SK-N-SH (cell line): ENCODE results near the gene TRIM5.

Experiments
- JUND ChIP-seq: IDR thresholded peaks from 2 replicates; pipeline ENCODE4 v1.4.0; 2012
- RCOR1 ChIP-seq: fragments of 150-350 bp; IDR thresholded peaks from 2 replicates; pipeline ENCODE4 v1.6.1; 2017; ENCODE audit warnings: antibody characterized with exemption, low read length
- TAF1 ChIP-seq: IDR thresholded peaks from 2 replicates; pipeline ENCODE4 v1.6.1; 2012; ENCODE audit warnings: low read depth, mild to moderate bottlenecking, low read length, moderate library complexity, borderline replicate concordance
- ZBTB33 ChIP-seq: IDR thresholded peaks from 2 replicates; pipeline ENCODE4 v1.4.0; 2012; ENCODE audit warnings: low read depth, borderline replicate concordance
- TF ChIP-seq, protein P1 (sequence below): fragments of 150-350 bp; IDR thresholded peaks from 2 replicates; pipeline ENCODE4 v1.6.1; 2016; ENCODE audit warnings: mild to moderate bottlenecking, low read depth, low read length
- TF ChIP-seq, protein P2 (sequence below): fragments of 200-600 bp; sonication (generic); IDR thresholded peaks from 2 replicates; pipeline ENCODE4 v1.6.1; 2017; ENCODE audit warnings: antibody characterized with exemption, mild to moderate bottlenecking, moderate library complexity

DNA sequence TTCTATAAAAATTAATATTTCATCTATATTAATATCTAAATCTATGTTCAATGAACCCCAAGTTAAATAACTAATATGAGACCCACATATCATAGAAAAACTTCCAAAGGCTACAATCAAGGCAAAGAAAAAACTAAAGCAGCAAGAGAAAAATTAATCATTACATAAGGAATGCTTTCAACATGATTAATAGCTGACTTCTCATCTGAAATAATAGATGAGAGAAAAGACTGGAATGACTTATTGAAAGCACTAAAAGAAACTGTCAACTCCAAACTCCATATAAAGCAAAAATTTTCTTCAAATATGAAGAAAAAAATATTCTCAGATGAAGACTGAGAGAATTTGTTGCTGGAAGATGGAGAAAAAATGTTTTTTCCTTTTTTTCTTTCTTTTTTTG lies 13.0 kb downstream of the TRIM5 start:
- TF ChIP-seq, protein P1, sequence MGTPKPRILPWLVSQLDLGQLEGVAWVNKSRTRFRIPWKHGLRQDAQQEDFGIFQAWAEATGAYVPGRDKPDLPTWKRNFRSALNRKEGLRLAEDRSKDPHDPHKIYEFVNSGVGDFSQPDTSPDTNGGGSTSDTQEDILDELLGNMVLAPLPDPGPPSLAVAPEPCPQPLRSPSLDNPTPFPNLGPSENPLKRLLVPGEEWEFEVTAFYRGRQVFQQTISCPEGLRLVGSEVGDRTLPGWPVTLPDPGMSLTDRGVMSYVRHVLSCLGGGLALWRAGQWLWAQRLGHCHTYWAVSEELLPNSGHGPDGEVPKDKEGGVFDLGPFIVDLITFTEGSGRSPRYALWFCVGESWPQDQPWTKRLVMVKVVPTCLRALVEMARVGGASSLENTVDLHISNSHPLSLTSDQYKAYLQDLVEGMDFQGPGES = no peak
- peak; percentile 11; the same call in 1 of the 2 replicates for TF ChIP-seq JUND
- TF ChIP-seq, protein P2, sequence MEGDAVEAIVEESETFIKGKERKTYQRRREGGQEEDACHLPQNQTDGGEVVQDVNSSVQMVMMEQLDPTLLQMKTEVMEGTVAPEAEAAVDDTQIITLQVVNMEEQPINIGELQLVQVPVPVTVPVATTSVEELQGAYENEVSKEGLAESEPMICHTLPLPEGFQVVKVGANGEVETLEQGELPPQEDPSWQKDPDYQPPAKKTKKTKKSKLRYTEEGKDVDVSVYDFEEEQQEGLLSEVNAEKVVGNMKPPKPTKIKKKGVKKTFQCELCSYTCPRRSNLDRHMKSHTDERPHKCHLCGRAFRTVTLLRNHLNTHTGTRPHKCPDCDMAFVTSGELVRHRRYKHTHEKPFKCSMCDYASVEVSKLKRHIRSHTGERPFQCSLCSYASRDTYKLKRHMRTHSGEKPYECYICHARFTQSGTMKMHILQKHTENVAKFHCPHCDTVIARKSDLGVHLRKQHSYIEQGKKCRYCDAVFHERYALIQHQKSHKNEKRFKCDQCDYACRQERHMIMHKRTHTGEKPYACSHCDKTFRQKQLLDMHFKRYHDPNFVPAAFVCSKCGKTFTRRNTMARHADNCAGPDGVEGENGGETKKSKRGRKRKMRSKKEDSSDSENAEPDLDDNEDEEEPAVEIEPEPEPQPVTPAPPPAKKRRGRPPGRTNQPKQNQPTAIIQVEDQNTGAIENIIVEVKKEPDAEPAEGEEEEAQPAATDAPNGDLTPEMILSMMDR = no peak
- no peak for TF ChIP-seq ZBTB33
- no peak for TF ChIP-seq TAF1
- no peak for TF ChIP-seq RCOR1
